ENCODE measurements around the gene ZNF609.

GRCh38 chr15:64697911-64698369 lies 237.6 kb downstream of the ZNF609 start:
- TF ChIP-seq EP300 (IDR thresholded peaks at IDR 0.05) (no peak), POLR2A (IDR thresholded peaks at IDR 0.05) (no peak), CTCF (IDR thresholded peaks at IDR 0.05) (no peak)

Data from gastroesophageal sphincter (tissue), 3 donors.